ENCODE measurements around the gene EGFR.
A peak's percentile ranks its signal among the peaks of the same experiment; 100 is the strongest.

EGFR gene

DNA sequence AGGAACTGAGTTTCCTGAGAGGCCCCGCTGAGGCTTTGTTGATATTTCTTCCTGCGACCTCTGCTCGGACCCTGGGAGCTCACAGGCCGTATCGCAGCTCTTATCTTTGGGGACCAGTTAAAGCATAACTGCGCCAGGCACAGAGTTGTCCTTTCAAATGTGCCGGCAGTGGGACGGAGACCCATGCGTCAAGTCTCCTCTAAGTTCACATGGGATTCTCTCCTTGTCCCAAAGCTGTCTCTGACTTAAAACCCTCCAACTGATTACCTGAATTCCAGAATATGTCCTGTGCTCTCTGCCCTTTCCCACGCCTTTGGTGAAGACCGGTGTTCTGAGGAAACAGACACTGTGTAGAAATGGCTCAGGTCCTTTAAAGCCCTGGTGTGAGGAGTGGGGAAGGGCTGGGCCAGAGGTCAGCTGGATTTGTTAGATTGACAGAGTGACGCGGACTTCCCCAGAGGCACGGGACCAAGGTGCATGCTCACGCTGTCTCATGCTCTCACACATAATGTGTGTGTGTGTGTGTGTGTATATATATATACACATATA lies 169.8 kb downstream of the EGFR start:
- no peak overlapping the region for H3K4me3 ChIP-seq (replicated peaks; ENCODE audit: low read depth, low read length)
- TF ChIP-seq, protein P1, sequence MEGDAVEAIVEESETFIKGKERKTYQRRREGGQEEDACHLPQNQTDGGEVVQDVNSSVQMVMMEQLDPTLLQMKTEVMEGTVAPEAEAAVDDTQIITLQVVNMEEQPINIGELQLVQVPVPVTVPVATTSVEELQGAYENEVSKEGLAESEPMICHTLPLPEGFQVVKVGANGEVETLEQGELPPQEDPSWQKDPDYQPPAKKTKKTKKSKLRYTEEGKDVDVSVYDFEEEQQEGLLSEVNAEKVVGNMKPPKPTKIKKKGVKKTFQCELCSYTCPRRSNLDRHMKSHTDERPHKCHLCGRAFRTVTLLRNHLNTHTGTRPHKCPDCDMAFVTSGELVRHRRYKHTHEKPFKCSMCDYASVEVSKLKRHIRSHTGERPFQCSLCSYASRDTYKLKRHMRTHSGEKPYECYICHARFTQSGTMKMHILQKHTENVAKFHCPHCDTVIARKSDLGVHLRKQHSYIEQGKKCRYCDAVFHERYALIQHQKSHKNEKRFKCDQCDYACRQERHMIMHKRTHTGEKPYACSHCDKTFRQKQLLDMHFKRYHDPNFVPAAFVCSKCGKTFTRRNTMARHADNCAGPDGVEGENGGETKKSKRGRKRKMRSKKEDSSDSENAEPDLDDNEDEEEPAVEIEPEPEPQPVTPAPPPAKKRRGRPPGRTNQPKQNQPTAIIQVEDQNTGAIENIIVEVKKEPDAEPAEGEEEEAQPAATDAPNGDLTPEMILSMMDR (IDR thresholded peaks at IDR 0.05; ENCODE audit: low read depth, low read length, missing control alignments) = no peak
- no peak for DNase-seq (ENCODE audit: extremely low read depth, low read depth)

DNA sequence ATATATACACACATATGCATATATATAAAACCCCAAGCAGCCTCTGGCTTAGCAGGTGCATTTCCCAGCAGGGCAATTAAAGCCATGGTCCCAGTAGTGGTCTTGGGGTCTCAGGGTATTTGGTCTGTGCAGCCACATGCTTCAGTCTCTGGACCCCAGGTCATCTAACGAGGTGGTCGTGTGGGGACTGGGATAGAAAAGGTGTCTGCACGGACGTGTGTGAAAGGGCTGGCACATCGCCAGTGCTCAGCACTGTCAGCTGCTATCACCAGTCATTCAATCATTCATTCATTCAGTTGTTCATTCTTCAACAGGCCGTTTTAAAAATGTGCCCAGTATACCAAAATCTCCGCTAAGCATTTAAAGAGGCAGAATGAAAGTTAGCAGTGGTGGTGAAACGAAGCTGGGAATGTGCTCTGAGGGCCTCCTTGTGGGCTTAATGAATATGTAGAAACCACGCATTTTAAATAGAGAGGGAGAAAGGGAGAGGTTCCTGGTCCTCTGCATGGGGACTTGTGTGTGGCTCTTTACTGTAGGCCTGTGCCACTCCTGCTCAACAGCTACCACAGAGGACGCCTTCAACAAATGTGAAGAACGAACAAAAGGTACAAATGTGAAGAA lies 170.4 kb downstream of the EGFR start:
- TF ChIP-seq, protein P1 (IDR thresholded peaks at IDR 0.05; ENCODE audit: low read depth, low read length, missing control alignments) = no peak
- no peak overlapping the region for H3K4me3 ChIP-seq (replicated peaks; ENCODE audit: low read depth, low read length)
- DNase-seq (ENCODE audit: extremely low read depth, low read depth) = no peak

DNA sequence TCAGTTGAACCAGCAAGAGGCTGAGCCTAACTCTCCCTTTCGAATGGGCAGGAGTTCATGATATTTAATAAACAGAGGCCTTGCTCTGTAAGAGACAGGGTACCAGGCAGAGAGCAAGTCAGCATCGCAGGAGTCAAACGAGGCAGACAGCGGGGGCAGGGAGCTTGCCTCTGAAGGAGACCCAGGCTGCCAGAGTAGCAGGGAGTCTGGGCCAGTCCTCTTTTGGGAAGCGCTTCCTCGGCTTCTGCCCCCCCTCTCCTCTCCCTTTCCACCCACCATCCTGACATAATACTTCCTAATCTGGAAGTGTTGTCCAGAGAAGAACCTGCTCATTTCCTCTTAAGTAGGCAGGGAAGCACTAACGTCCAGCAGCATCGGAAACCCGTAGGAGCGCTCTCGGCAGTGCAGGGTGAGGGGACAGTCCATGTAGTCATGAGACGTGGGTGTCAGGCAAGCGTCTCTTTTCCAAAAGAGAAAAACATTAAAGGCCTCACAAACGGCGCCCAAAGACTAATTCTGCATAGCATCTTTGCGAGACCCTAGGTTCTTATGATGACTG lies 171.1 kb downstream of the EGFR start:
- H3K4me3 ChIP-seq (replicated peaks; ENCODE audit: low read depth, low read length) = no peak overlapping the region
- no peak for DNase-seq (ENCODE audit: extremely low read depth, low read depth)
- TF ChIP-seq, protein P1 (IDR thresholded peaks at IDR 0.05; ENCODE audit: low read depth, low read length, missing control alignments) = no peak

DNA sequence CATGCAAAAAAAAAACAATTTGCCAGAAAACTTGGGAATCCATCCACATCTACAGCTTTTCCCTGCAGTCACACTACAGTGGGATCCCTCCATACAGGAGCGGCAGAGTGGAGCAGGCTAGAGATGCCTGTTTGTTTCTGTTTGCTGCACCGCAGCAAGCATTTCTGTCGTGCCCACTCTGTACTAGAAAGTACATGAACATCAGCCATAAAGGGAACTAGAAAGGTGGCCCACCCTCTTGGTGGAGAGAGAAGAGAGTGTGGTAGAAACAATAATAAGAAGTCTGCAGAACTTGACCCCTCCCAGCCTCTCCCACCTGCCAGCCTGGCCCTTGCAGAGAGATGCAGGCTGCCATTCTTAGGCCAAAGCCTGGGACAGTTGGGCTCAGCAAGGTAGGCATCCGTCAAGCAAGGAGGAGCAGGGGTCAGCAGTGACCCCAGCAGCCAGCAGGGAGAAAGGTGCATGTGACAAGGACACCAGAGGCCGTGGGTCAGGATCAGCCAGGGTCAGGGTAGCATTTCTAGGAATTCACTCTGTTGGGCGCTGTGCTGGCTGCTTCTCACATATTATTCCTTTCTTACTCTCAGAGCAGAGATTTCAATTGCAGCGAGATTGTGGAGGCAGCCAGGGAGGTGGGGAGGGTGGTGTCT lies 171.8 kb downstream of the EGFR start:
- no peak for DNase-seq (ENCODE audit: extremely low read depth, low read depth)
- TF ChIP-seq, protein P1 (IDR thresholded peaks at IDR 0.05; ENCODE audit: low read depth, low read length, missing control alignments) = no peak
- H3K4me3 ChIP-seq (replicated peaks; ENCODE audit: low read depth, low read length) = no peak overlapping the region

DNA sequence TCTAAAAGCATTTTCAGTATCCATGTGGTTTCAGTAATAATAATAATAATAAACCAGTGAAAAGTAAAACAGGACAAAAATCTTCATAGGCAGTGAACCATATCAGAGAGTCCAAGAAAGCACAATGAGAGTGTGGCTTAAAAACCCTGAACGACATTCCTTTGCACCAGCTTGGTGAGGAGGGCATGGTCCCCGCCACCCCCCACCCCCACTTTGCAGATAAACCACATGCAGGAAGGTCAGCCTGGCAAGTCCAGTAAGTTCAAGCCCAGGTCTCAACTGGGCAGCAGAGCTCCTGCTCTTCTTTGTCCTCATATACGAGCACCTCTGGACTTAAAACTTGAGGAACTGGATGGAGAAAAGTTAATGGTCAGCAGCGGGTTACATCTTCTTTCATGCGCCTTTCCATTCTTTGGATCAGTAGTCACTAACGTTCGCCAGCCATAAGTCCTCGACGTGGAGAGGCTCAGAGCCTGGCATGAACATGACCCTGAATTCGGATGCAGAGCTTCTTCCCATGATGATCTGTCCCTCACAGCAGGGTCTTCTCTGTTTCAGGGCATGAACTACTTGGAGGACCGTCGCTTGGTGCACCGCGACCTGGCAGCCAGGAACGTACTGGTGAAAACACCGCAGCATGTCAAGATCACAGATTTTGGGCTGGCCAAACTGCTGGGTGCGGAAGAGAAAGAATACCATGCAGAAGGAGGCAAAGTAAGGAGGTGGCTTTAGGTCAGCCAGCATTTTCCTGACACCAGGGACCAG lies 172.5 kb downstream of the EGFR start:
- TF ChIP-seq, protein P1 (IDR thresholded peaks at IDR 0.05; ENCODE audit: low read depth, low read length, missing control alignments) = no peak
- no peak for DNase-seq (ENCODE audit: extremely low read depth, low read depth)
- H3K4me3 ChIP-seq (replicated peaks; ENCODE audit: low read depth, low read length) = no peak overlapping the region

DNA sequence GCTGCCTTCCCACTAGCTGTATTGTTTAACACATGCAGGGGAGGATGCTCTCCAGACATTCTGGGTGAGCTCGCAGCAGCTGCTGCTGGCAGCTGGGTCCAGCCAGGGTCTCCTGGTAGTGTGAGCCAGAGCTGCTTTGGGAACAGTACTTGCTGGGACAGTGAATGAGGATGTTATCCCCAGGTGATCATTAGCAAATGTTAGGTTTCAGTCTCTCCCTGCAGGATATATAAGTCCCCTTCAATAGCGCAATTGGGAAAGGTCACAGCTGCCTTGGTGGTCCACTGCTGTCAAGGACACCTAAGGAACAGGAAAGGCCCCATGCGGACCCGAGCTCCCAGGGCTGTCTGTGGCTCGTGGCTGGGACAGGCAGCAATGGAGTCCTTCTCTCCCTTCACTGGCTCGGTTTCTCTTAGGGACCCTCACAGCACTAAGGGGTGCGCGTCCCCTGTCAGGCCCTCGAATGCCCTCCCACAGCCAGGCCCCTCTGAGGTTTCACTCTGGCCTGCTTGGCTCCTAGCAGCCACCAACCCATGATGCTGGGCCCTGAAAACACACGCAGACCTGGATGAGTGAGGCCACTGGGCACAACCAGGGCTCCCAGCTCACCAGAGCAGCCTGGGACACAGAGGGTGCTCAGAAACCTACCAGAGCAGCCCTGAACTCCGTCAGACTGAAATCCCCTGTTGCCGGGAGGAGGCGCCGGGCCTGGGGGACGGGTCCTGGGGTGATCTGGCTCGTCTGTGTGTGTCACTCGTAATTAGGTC lies 173.3 kb downstream of the EGFR start:
- no peak for DNase-seq (ENCODE audit: extremely low read depth, low read depth)
- TF ChIP-seq, protein P1 (IDR thresholded peaks at IDR 0.05; ENCODE audit: low read depth, low read length, missing control alignments) = peak; percentile 24
- no peak overlapping the region for H3K4me3 ChIP-seq (replicated peaks; ENCODE audit: low read depth, low read length)
